ENCODE measurements around the gene TRAPPC6A. TPM values are rescaled to one million over a fixed set of nuclear protein-coding genes. Genes with fewer than 3 reads are reported as not detected.
A peak's percentile ranks its signal among the peaks of the same experiment; 100 is the strongest.

TRAPPC6A gene
- total RNA-seq, 1 donor from 2014 or later, result 14.7 TPM

DNA sequence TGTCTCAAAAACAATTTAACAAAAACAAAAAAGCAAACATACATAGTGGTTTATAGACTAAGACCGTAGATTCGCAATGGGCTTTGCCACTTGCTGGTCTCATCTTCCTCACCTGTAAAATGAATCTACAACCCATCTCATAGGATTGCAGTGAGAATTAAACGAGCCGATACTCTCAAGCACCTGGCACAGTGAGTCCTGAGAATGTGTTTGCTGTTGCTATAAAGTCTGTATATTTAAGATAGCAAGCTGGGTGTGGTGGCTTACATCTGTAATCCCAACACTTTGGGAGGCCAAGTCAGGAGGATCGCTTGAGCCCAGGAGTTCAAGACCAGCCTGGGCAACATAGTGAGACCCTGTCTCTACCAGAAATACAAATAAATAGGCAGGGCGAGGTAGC lies 44.7 kb upstream of the TRAPPC6A start:
- peaks cover 43% of the 10 kb centered on the region for H3K27me3 Mint-ChIP-seq (ENCODE audit: low read depth, unreplicated experiment)

GRCh38 chr19:45218911-45219743 lies 41.1 kb upstream of the TRAPPC6A start:
- H3K27me3 ChIP-seq (ENCODE audit: insufficient read depth, low read length), result peaks cover 30% of the 10 kb centered on the region
- no peaks in the 10 kb centered on the region for H3K4me1 ChIP-seq (ENCODE audit: insufficient read depth, low read length)
- TF ChIP-seq CTCF (IDR thresholded peaks at IDR 0.05; ENCODE audit: insufficient read depth, low read depth, low read length) (no peak), EZH2 (IDR thresholded peaks at IDR 0.05; ENCODE audit: insufficient read depth, low read length) (no peak)
- Mint-ChIP-seq H3K4me3 (ENCODE audit: unreplicated experiment) (no peak overlapping the region), H3K4me1 (ENCODE audit: low read depth, unreplicated experiment) (peaks cover 7% of the 10 kb centered on the region), H3K9me3 (ENCODE audit: unreplicated experiment) (no peaks in the 10 kb centered on the region), H3K27me3 (ENCODE audit: low read depth, unreplicated experiment) (peaks cover 52% of the 10 kb centered on the region), H3K27ac (ENCODE audit: unreplicated experiment) (no peak overlapping the region), H3K36me3 (ENCODE audit: low read depth, unreplicated experiment) (no peaks in the 10 kb centered on the region)
- FAIRE-seq (no peak), DNase-seq (ENCODE audit: low read depth) (no peak)
- no peak overlapping the region for H3K4me2 ChIP-seq (ENCODE audit: low read length)
- H3K27ac ChIP-seq (ENCODE audit: low read depth, low read length), result no peak overlapping the region
- no peaks in the 10 kb centered on the region for H3K79me2 ChIP-seq (ENCODE audit: insufficient read depth, low read length)
- H3K4me3 ChIP-seq (ENCODE audit: insufficient read depth, low read depth, low read length), result no peak overlapping the region
- no peak overlapping the region for H3K9ac ChIP-seq (ENCODE audit: low read length)
- no peaks in the 10 kb centered on the region for H4K20me1 ChIP-seq (ENCODE audit: insufficient read depth, low read length)
- no peaks in the 10 kb centered on the region for H3K9me3 ChIP-seq (ENCODE audit: insufficient read depth, low read depth, low read length)
- H3K36me3 ChIP-seq (ENCODE audit: insufficient read depth, low read length), result no peaks in the 10 kb centered on the region
- no peak overlapping the region for H2AFZ ChIP-seq (ENCODE audit: low read depth, low read length)

More for the DNA sequence above, 44.7 kb upstream of the TRAPPC6A start:
- Histone ChIP-seq H3K27ac (ENCODE audit: low read depth, low read length) (no peak overlapping the region), H3K79me2 (ENCODE audit: insufficient read depth, low read length) (no peaks in the 10 kb centered on the region), H2AFZ (ENCODE audit: low read depth, low read length) (no peak overlapping the region), H3K27me3 (ENCODE audit: insufficient read depth, low read length) (peaks cover 12% of the 10 kb centered on the region), H4K20me1 (ENCODE audit: insufficient read depth, low read length) (no peaks in the 10 kb centered on the region), H3K36me3 (ENCODE audit: insufficient read depth, low read length) (no peaks in the 10 kb centered on the region), H3K9ac (ENCODE audit: low read length) (no peak overlapping the region), H3K4me2 (ENCODE audit: low read length) (no peak overlapping the region), H3K9me3 (ENCODE audit: insufficient read depth, low read depth, low read length) (no peaks in the 10 kb centered on the region), H3K4me3 (ENCODE audit: insufficient read depth, low read depth, low read length) (no peak overlapping the region), H3K4me1 (ENCODE audit: insufficient read depth, low read length) (no peaks in the 10 kb centered on the region)
- Mint-ChIP-seq H3K4me3 (ENCODE audit: unreplicated experiment) (no peak overlapping the region), H3K36me3 (ENCODE audit: low read depth, unreplicated experiment) (no peaks in the 10 kb centered on the region), H3K4me1 (ENCODE audit: low read depth, unreplicated experiment) (no peaks in the 10 kb centered on the region), H3K9me3 (ENCODE audit: unreplicated experiment) (no peaks in the 10 kb centered on the region), H3K27ac (ENCODE audit: unreplicated experiment) (no peak overlapping the region)
- no peak for DNase-seq (ENCODE audit: low read depth)
- FAIRE-seq, result no peak
- TF ChIP-seq EZH2 (IDR thresholded peaks at IDR 0.05; ENCODE audit: insufficient read depth, low read length), result no peak
- no peak for TF ChIP-seq CTCF (IDR thresholded peaks at IDR 0.05; ENCODE audit: insufficient read depth, low read depth, low read length)

DNA sequence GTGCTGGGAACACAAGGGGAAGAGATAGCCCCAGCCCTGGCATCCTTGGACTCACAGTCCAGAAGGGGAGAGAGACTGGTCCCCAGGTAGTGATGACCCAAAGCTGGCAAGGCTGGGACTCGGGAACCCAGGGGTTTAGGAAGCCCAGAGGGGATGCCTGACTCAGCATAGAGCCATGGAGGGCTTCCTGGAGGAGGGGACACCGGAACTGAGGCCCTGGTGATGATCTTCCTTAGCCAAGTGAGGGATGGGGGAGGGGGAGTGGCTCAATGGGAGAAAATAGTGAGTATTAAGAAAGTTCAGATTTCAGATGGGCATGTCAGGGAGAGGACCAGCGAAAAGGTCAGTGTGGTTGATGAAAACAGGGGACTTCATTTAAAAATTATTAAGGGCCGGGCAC lies 40.4 kb upstream of the TRAPPC6A start:
- Histone ChIP-seq H3K36me3 (ENCODE audit: insufficient read depth, low read length) (no peaks in the 10 kb centered on the region), H3K27ac (ENCODE audit: low read depth, low read length) (no peak overlapping the region), H4K20me1 (ENCODE audit: insufficient read depth, low read length) (no peaks in the 10 kb centered on the region), H3K4me2 (ENCODE audit: low read length) (no peak overlapping the region), H3K79me2 (ENCODE audit: insufficient read depth, low read length) (no peaks in the 10 kb centered on the region), H3K4me3 (ENCODE audit: insufficient read depth, low read depth, low read length) (no peak overlapping the region), H3K9me3 (ENCODE audit: insufficient read depth, low read depth, low read length) (no peaks in the 10 kb centered on the region), H3K9ac (ENCODE audit: low read length) (no peak overlapping the region), H3K27me3 (ENCODE audit: insufficient read depth, low read length) (peaks cover 33% of the 10 kb centered on the region), H3K4me1 (ENCODE audit: insufficient read depth, low read length) (no peaks in the 10 kb centered on the region), H2AFZ (ENCODE audit: low read depth, low read length) (no peak overlapping the region)
- DNase-seq (ENCODE audit: low read depth), result no peak
- Mint-ChIP-seq H3K27me3 (ENCODE audit: low read depth, unreplicated experiment) (peaks cover 52% of the 10 kb centered on the region), H3K4me3 (ENCODE audit: unreplicated experiment) (peak overlapping the region; percentile 34), H3K4me1 (ENCODE audit: low read depth, unreplicated experiment) (peaks cover 7% of the 10 kb centered on the region), H3K36me3 (ENCODE audit: low read depth, unreplicated experiment) (peaks cover 1% of the 10 kb centered on the region), H3K9me3 (ENCODE audit: unreplicated experiment) (no peaks in the 10 kb centered on the region), H3K27ac (ENCODE audit: unreplicated experiment) (no peak overlapping the region)
- FAIRE-seq, result no peak
- TF ChIP-seq CTCF (IDR thresholded peaks at IDR 0.05; ENCODE audit: insufficient read depth, low read depth, low read length) (no peak), EZH2 (IDR thresholded peaks at IDR 0.05; ENCODE audit: insufficient read depth, low read length) (no peak)
